ENCODE measurements around the gene OR13J1. TPM values are rescaled to one million over a fixed set of nuclear protein-coding genes. Genes with fewer than 3 reads are reported as not detected.

OR13J1 gene
- not detected for polyA plus RNA-seq (2012; ENCODE audit: insufficient read depth, insufficient read length, low read depth)

GRCh38 chr9:35870351-35870923, at the start of gene OR13J1:
OR13J1 (minus strand) TSS chr9:35870401; CDS start chr9:35870401, 0 bp downstream.
- TF ChIP-seq CTCF (IDR thresholded peaks at IDR 0.05; ENCODE audit: low read depth, low read length): no peak

GRCh38 chr9:35919212-35920008, 49.2 kb upstream of the OR13J1 start:
- H3K27me3 ChIP-seq: no peaks in the 10 kb centered on the region
- no peaks in the 10 kb centered on the region for H3K9me3 ChIP-seq
- no peak for TF ChIP-seq CTCF (IDR thresholded peaks at IDR 0.05; ENCODE audit: low read depth, low read length)
- no peak overlapping the region for H3K4me3 ChIP-seq (ENCODE audit: low read depth, low read length)
- 0 out of 2 replicates have a peak, but pooled peaks cover 2% of the 10 kb centered on the region for H3K4me1 ChIP-seq
- H3K36me3 ChIP-seq: no peaks in the 10 kb centered on the region
- no peak for DNase-seq

More at GRCh38 chr9:35870351-35870923, at the start of gene OR13J1:
- Histone ChIP-seq H3K4me1 (no peaks in the 10 kb centered on the region), H3K36me3 (no peaks in the 10 kb centered on the region), H3K27me3 (no peaks in the 10 kb centered on the region), H3K4me3 (ENCODE audit: low read depth, low read length) (no peak within 1 kb of the TSS), H3K9me3 (no peaks in the 10 kb centered on the region)
- no peak for DNase-seq

- Histone ChIP-seq H3K4me3 (ENCODE audit: low read depth, low read length) (no peak overlapping the region), H3K36me3 (no peaks in the 10 kb centered on the region), H3K4me1 (0 out of 2 replicates have a peak, but pooled peaks cover 2% of the 10 kb centered on the region), H3K9me3 (no peaks in the 10 kb centered on the region), H3K27me3 (no peaks in the 10 kb centered on the region)
- TF ChIP-seq CTCF (IDR thresholded peaks at IDR 0.05; ENCODE audit: low read depth, low read length): no peak
- DNase-seq: no peak
Measured at GRCh38 chr9:35918780-35919179, 48.6 kb upstream of the OR13J1 start.

- no peak for DNase-seq
- Histone ChIP-seq H3K9me3 (no peaks in the 10 kb centered on the region), H3K27me3 (no peaks in the 10 kb centered on the region), H3K4me1 (0 out of 2 replicates have a peak, but pooled peaks cover 2% of the 10 kb centered on the region), H3K4me3 (ENCODE audit: low read depth, low read length) (no peak overlapping the region), H3K36me3 (no peaks in the 10 kb centered on the region)
- TF ChIP-seq CTCF (IDR thresholded peaks at IDR 0.05; ENCODE audit: low read depth, low read length): no peak
Measured at GRCh38 chr9:35917261-35917660, 47.1 kb upstream of the OR13J1 start.

GRCh38 chr9:35915681-35916294, 45.6 kb upstream of the OR13J1 start:
- Histone ChIP-seq H3K4me1 (0 out of 2 replicates have a peak, but pooled peaks cover 2% of the 10 kb centered on the region), H3K27me3 (no peaks in the 10 kb centered on the region), H3K36me3 (no peaks in the 10 kb centered on the region), H3K4me3 (ENCODE audit: low read depth, low read length) (no peak overlapping the region), H3K9me3 (no peaks in the 10 kb centered on the region)
- no peak for TF ChIP-seq CTCF (IDR thresholded peaks at IDR 0.05; ENCODE audit: low read depth, low read length)
- DNase-seq: no peak
